HG02938 (cell line): Measurements from ENCODE around the gene EVC2.

Source experiments
- ATAC-seq: cut with Tn5 transposase; IDR thresholded peaks from one replicate; pipeline ENCODE4 v1.9.1; 2021; ENCODE audit warnings: mild to moderate bottlenecking, moderate library complexity; ENCODE audit not compliant: unreplicated experiment

EVC2 gene

GRCh38 chr4:5526080-5526846, 182.1 kb downstream of the EVC2 start:
- no peak for ATAC-seq

GRCh38 chr4:5524446-5525299, 183.7 kb downstream of the EVC2 start:
- no peak for ATAC-seq

- ATAC-seq = no peak
Measured at GRCh38 chr4:5517372-5517771, 191.0 kb downstream of the EVC2 start.

- no peak for ATAC-seq
Measured at GRCh38 chr4:5515646-5516045, 192.7 kb downstream of the EVC2 start.
